Panc1 (cell line): Measurements from ENCODE around the gene HSD17B10.

Source experiments
- TF ChIP-seq, protein P1 (sequence below): fragments of 450-650 bp; IDR thresholded peaks from 2 replicates; pipeline ENCODE4 v1.5.1; 2017; ENCODE audit warnings: mild to moderate bottlenecking
- TF ChIP-seq, protein P2 (sequence below), 2 experiments: IDR thresholded peaks; 2 replicates each; pipeline ENCODE4 v1.6.1; 2011 to 2012; ENCODE audit warnings: low read depth in 2 of 2, control low read depth in 1 of 2, low read length in 1 of 2, mild to moderate bottlenecking in 1 of 2, moderate library complexity in 1 of 2; ENCODE audit not compliant: insufficient read depth in 1 of 2

DNA sequence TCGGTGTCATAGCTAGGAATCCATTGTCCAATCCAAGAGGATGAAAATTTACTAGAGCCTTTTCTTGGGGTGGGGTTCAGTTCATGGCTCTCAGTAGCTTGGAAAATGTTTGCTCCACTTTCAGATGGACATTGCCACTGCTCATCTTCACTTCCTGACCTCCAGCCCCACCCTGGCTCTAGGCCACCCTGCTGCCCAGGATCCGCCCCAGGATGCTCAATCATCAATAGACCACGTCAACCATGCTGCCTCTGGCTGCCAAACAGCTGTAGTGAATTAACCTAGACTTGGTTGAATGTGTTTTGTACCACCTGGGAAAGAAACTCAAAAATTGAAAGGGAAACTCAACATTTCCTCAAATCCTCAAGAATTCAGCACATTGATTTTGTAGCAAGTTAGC is 37.2 kb upstream of the HSD17B10 start:
- TF ChIP-seq, protein P1, sequence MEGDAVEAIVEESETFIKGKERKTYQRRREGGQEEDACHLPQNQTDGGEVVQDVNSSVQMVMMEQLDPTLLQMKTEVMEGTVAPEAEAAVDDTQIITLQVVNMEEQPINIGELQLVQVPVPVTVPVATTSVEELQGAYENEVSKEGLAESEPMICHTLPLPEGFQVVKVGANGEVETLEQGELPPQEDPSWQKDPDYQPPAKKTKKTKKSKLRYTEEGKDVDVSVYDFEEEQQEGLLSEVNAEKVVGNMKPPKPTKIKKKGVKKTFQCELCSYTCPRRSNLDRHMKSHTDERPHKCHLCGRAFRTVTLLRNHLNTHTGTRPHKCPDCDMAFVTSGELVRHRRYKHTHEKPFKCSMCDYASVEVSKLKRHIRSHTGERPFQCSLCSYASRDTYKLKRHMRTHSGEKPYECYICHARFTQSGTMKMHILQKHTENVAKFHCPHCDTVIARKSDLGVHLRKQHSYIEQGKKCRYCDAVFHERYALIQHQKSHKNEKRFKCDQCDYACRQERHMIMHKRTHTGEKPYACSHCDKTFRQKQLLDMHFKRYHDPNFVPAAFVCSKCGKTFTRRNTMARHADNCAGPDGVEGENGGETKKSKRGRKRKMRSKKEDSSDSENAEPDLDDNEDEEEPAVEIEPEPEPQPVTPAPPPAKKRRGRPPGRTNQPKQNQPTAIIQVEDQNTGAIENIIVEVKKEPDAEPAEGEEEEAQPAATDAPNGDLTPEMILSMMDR: no peak
- TF ChIP-seq, protein P2, sequence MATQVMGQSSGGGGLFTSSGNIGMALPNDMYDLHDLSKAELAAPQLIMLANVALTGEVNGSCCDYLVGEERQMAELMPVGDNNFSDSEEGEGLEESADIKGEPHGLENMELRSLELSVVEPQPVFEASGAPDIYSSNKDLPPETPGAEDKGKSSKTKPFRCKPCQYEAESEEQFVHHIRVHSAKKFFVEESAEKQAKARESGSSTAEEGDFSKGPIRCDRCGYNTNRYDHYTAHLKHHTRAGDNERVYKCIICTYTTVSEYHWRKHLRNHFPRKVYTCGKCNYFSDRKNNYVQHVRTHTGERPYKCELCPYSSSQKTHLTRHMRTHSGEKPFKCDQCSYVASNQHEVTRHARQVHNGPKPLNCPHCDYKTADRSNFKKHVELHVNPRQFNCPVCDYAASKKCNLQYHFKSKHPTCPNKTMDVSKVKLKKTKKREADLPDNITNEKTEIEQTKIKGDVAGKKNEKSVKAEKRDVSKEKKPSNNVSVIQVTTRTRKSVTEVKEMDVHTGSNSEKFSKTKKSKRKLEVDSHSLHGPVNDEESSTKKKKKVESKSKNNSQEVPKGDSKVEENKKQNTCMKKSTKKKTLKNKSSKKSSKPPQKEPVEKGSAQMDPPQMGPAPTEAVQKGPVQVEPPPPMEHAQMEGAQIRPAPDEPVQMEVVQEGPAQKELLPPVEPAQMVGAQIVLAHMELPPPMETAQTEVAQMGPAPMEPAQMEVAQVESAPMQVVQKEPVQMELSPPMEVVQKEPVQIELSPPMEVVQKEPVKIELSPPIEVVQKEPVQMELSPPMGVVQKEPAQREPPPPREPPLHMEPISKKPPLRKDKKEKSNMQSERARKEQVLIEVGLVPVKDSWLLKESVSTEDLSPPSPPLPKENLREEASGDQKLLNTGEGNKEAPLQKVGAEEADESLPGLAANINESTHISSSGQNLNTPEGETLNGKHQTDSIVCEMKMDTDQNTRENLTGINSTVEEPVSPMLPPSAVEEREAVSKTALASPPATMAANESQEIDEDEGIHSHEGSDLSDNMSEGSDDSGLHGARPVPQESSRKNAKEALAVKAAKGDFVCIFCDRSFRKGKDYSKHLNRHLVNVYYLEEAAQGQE (IDR thresholded peaks at IDR 0.05; ENCODE audit: insufficient read depth in 1 of 2, low read depth in 2 of 2, low read length in 1 of 2): no peak
